Mesothelial cell of epicardium (in vitro differentiated cells): ENCODE results near the gene ZACN. TPM values are rescaled to one million over a fixed set of nuclear protein-coding genes. Genes with fewer than 3 reads are reported as not detected.

ENCODE experiments used
- DNase-seq, 2 experiments: peaks; one replicate each; pipeline ENCODE4 v3.0.0; 2021; ENCODE audit warnings: low spot score in 2 of 2; ENCODE audit not compliant: unreplicated experiment in 2 of 2
- H3K27ac Mint-ChIP-seq: 2 replicates; pipeline ENCODE4 v1.8.0; 2021; ENCODE audit warnings: mixed read lengths
- H3K27me3 Mint-ChIP-seq: 2 replicates; pipeline ENCODE4 v1.8.0; 2021; ENCODE audit warnings: low read depth, mixed read lengths
- H3K36me3 Mint-ChIP-seq: 2 replicates; pipeline ENCODE4 v1.8.0; 2021; ENCODE audit warnings: mixed read lengths
- H3K4me1 Mint-ChIP-seq: 2 replicates; pipeline ENCODE4 v1.8.0; 2021; ENCODE audit warnings: mixed read lengths
- H3K4me3 Mint-ChIP-seq: 2 replicates; pipeline ENCODE4 v1.8.0; 2021; ENCODE audit warnings: mild to moderate bottlenecking, moderate library complexity, mixed read lengths
- H3K9me3 Mint-ChIP-seq: 2 replicates; pipeline ENCODE4 v1.8.0; 2021; ENCODE audit warnings: mixed read lengths
- microRNA-seq: library from miRNA; unstranded; fragments of <30 nt; microRNA quantifications from one replicate; pipeline ENCODE4 v1.2.0, GENCODE V29; 2021; ENCODE audit warnings: inconsistent platforms, mixed read lengths
- total RNA-seq: library from RNA; stranded (reverse); gene quantifications from 3 replicates; pipeline ENCODE4 v1.2.1, GENCODE V29; 2021
- TF ChIP-seq, protein P1 (sequence below): fragments of 200-600 bp; sonication (generic); IDR thresholded peaks from one replicate; pipeline ENCODE4 v1.5.0; 2021; ENCODE audit warnings: antibody characterized with exemption; ENCODE audit not compliant: unreplicated experiment

Gene ZACN
- total RNA-seq, 1 donor from 2014 or later, result 0.18 TPM

DNA sequence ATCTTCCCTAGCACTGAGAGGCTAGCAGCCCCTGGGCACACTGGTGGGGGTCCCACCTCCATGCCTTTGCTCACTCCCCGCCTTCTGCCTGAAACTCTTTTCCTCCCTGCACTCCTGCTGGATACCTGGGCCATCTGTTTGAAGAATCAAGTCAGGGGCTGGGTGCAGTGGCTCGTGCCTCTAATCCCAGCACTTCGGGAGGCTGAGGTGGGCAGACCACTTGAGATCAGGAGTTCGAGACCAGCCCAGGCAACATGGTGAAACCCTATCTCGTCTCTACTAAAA lies 46.4 kb downstream of the ZACN start:
- Mint-ChIP-seq H3K27me3 (no peaks in the 10 kb centered on the region), H3K4me1 (peaks cover 17% of the 10 kb centered on the region), H3K4me3 (no peak overlapping the region), H3K27ac (no peak overlapping the region), H3K36me3 (no peaks in the 10 kb centered on the region), H3K9me3 (no peaks in the 10 kb centered on the region)
- TF ChIP-seq, protein P1, sequence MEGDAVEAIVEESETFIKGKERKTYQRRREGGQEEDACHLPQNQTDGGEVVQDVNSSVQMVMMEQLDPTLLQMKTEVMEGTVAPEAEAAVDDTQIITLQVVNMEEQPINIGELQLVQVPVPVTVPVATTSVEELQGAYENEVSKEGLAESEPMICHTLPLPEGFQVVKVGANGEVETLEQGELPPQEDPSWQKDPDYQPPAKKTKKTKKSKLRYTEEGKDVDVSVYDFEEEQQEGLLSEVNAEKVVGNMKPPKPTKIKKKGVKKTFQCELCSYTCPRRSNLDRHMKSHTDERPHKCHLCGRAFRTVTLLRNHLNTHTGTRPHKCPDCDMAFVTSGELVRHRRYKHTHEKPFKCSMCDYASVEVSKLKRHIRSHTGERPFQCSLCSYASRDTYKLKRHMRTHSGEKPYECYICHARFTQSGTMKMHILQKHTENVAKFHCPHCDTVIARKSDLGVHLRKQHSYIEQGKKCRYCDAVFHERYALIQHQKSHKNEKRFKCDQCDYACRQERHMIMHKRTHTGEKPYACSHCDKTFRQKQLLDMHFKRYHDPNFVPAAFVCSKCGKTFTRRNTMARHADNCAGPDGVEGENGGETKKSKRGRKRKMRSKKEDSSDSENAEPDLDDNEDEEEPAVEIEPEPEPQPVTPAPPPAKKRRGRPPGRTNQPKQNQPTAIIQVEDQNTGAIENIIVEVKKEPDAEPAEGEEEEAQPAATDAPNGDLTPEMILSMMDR, result no peak
- DNase-seq, result no peak

GRCh38 chr17:76125922-76126321 lies 46.9 kb downstream of the ZACN start:
- no peaks in the 10 kb centered on the region for H3K9me3 Mint-ChIP-seq
- peaks cover 5% of the 10 kb centered on the region for H3K27me3 Mint-ChIP-seq
- H3K4me1 Mint-ChIP-seq, result peaks cover 21% of the 10 kb centered on the region
- H3K4me3 Mint-ChIP-seq, result no peak overlapping the region
- no peak overlapping the region for H3K27ac Mint-ChIP-seq
- H3K36me3 Mint-ChIP-seq, result no peaks in the 10 kb centered on the region
- no peak for DNase-seq
- TF ChIP-seq, protein P1, result no peak

GRCh38 chr17:76130473-76130872 lies 51.5 kb downstream of the ZACN start:
- DNase-seq, result no peak
- TF ChIP-seq, protein P1, result no peak
- Mint-ChIP-seq H3K4me1 (peaks cover 45% of the 10 kb centered on the region), H3K9me3 (no peaks in the 10 kb centered on the region), H3K4me3 (no peak overlapping the region), H3K36me3 (no peaks in the 10 kb centered on the region), H3K27ac (peak overlapping the region; percentile 12), H3K27me3 (peaks cover 44% of the 10 kb centered on the region)

- TF ChIP-seq, protein P1, result no peak
- no peaks in the 10 kb centered on the region for H3K36me3 Mint-ChIP-seq
- no peaks in the 10 kb centered on the region for H3K9me3 Mint-ChIP-seq
- DNase-seq, result no peak
- H3K27me3 Mint-ChIP-seq, result peaks cover 48% of the 10 kb centered on the region
- H3K27ac Mint-ChIP-seq, result peak overlapping the region; percentile 85
- H3K4me1 Mint-ChIP-seq, result peaks cover 47% of the 10 kb centered on the region
- no peak overlapping the region for H3K4me3 Mint-ChIP-seq
Observed at GRCh38 chr17:76131051-76131691, 52.2 kb downstream of the ZACN start.

DNA sequence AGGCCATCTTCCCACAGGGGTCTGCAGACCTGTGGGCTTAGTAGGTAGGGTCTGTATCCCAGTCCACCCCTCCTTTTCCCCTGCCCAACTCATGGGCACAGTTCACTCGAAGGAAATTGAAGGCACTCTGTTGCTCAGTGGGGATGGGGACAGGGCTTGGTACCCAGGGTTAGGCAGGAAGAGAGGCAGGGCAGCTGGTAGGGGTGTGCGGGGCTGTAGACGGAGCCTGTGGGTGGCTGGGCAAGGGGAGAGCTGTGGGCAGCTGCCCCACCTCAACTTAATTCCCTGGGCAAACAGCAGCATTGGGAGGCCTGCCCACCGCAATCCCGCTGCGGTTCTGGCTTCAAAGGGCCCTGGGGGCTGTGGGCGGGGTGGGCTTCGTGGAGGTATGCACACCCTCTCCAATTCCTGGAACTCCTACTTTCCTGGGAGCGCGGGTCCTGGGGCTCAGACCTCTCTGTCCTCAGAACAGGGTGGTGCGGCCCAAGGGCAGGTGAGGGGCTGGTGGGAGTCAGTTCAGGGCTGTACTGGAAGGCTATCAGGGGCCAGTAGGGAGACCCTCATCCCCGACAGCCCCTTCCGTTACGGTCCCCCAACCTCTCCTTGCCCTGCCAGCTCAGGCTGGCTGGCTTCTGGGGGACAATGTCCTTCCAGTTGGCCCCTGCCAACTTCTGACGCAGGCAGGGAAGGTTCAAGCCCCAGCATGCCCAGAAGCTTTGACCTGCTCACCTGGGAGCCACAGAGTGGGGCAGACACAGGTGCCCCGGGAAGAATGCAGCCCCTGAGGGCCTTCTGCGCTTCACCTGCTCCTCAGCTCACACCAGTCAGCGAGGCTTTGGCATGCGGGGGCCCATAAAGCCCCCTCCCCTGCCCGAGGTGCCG lies 53.0 kb downstream of the ZACN start:
- H3K36me3 Mint-ChIP-seq, result no peaks in the 10 kb centered on the region
- H3K4me1 Mint-ChIP-seq, result peaks cover 47% of the 10 kb centered on the region
- peak overlapping the region; percentile 22 for H3K4me3 Mint-ChIP-seq
- TF ChIP-seq, protein P1, result no peak
- H3K9me3 Mint-ChIP-seq, result no peaks in the 10 kb centered on the region
- no peak for DNase-seq
- H3K27ac Mint-ChIP-seq, result peak overlapping the region; percentile 85
- peaks cover 55% of the 10 kb centered on the region for H3K27me3 Mint-ChIP-seq

Small RNA genes within 50 kb of the gene (microRNA-seq; reads per million reads assigned to microRNA genes)
- gene MIR6868, result 9.4 reads per million, percentile 31 among the genes with 10 or more reads in this experiment

Other genes starting within 250 kb of the ZACN start
- 6.0 to 7.7 TPM (median 6.8 TPM) in 3 replicates for gene UNC13D, start 234.8 kb upstream of the ZACN start, total RNA-seq
- gene WBP2, start 223.8 kb upstream of the ZACN start, total RNA-seq, result 42.3 to 46.0 TPM (median 45.8 TPM) in 3 replicates
- 2.8 to 3.1 TPM (median 2.9 TPM) in 3 replicates for gene TRIM47, start 200.6 kb upstream of the ZACN start, total RNA-seq
- gene TRIM65, start 182.2 kb upstream of the ZACN start, total RNA-seq, result 21.2 to 21.9 TPM (median 21.4 TPM) in 3 replicates
- 77.8 to 91.1 TPM (median 82.2 TPM) in 3 replicates for gene MRPL38, start 174.3 kb upstream of the ZACN start, total RNA-seq
- gene FBF1, start 138.1 kb upstream of the ZACN start, total RNA-seq, result 22.4 to 24.6 TPM (median 23.4 TPM) in 3 replicates
- 52.2 to 57.5 TPM (median 54.3 TPM) in 3 replicates for gene ACOX1, start 100.0 kb upstream of the ZACN start, total RNA-seq
- 35.5 to 39.4 TPM (median 37.5 TPM) in 3 replicates for gene TEN1, start 99.9 kb upstream of the ZACN start, total RNA-seq
- 34.7 to 36.5 TPM (median 34.9 TPM) in 3 replicates for gene CDK3, start 78.3 kb upstream of the ZACN start, total RNA-seq
- gene EVPL, start 51.9 kb upstream of the ZACN start, total RNA-seq, result 0.16 to 0.47 TPM (median 0.25 TPM) in 3 replicates
- gene SRP68, start 6.7 kb upstream of the ZACN start, total RNA-seq, result 74.9 to 80.5 TPM (median 80.1 TPM) in 3 replicates
- not detected in 3 replicates for gene GALR2, start 4.4 kb upstream of the ZACN start, total RNA-seq
- 254 to 261 TPM (median 258 TPM) in 3 replicates for gene EXOC7, start 24.6 kb downstream of the ZACN start, total RNA-seq
- gene FOXJ1, start 62.1 kb downstream of the ZACN start, total RNA-seq, result 2.0 to 2.1 TPM (median 2.1 TPM) in 3 replicates
- 6.8 to 8.0 TPM (median 7.8 TPM) in 3 replicates for gene RNF157, start 161.3 kb downstream of the ZACN start, total RNA-seq
- gene UBALD2, start 186.2 kb downstream of the ZACN start, total RNA-seq, result 25.3 to 26.4 TPM (median 25.7 TPM) in 3 replicates
- 7.2 to 8.6 TPM (median 7.7 TPM) in 3 replicates for gene QRICH2, start 229.1 kb downstream of the ZACN start, total RNA-seq